Keratinocyte (primary cell): ENCODE data around the gene HP1BP3. TPM values are rescaled to one million over a fixed set of nuclear protein-coding genes. Genes with fewer than 3 reads are reported as not detected.

Experiments
- DNase-seq: peaks from one replicate; pipeline ENCODE4 v3.0.0-alpha.2; 2011; ENCODE audit warnings: low read depth, missing footprints, low spot score
- FAIRE-seq: peaks from 2 replicates; lab custom pipeline; 2011; peaks lifted over from hg19 to GRCh38; lab: Jason Lieb, UNC
- H2AFZ ChIP-seq: 2 replicates; pipeline ENCODE4 v1.6.0; 2012; ENCODE audit warnings: low read length, control low read depth, inconsistent platforms; ENCODE audit not compliant: control insufficient read depth
- H3K27ac ChIP-seq: 2 replicates; pipeline ENCODE4 v1.5.1; 2011; ENCODE audit warnings: low read length; ENCODE audit not compliant: control insufficient read depth, insufficient read depth
- H3K27me3 ChIP-seq: 3 replicates; pipeline ENCODE4 v1.6.0; 2011; ENCODE audit warnings: low read length; ENCODE audit not compliant: control insufficient read depth, insufficient read depth; ENCODE audit errors: extremely low read depth
- H3K36me3 ChIP-seq, 2 experiments: 2 replicates in 1 of 2; 3 replicates in 1 of 2; pipeline ENCODE4 v1.5.1; 2011; ENCODE audit warnings: low read length in 2 of 2, mild to moderate bottlenecking in 1 of 2; ENCODE audit not compliant: control insufficient read depth in 2 of 2, insufficient read depth in 2 of 2; ENCODE audit errors: extremely low read depth in 1 of 2
- H3K4me1 ChIP-seq: 3 replicates; pipeline ENCODE4 v1.5.1; 2011; ENCODE audit warnings: low read length; ENCODE audit not compliant: control insufficient read depth, insufficient read depth; ENCODE audit errors: extremely low read depth
- H3K4me2 ChIP-seq: 3 replicates; pipeline ENCODE4 v1.6.0; 2011; ENCODE audit warnings: low read depth, low read length; ENCODE audit not compliant: control insufficient read depth, insufficient read depth; ENCODE audit errors: extremely low read depth
- H3K4me3 ChIP-seq, 3 experiments: fragments of 200-600 bp in 1 of 3; sonication (generic) in 1 of 3; 2 replicates in 2 of 3; 3 replicates in 1 of 3; pipeline ENCODE4 v1.5.1; 2011 to 2016; ENCODE audit warnings: low read length in 3 of 3, mild to moderate bottlenecking in 3 of 3, control low read depth in 2 of 3, inconsistent platforms in 1 of 3, low read depth in 1 of 3, mixed read lengths in 1 of 3, mixed run types in 1 of 3, moderate library complexity in 1 of 3; ENCODE audit not compliant: control insufficient read depth in 2 of 3, insufficient read depth in 2 of 3; ENCODE audit errors: extremely low read depth in 1 of 3
- H3K79me2 ChIP-seq: 2 replicates; pipeline ENCODE4 v1.6.0; 2012; ENCODE audit warnings: low read length; ENCODE audit not compliant: control insufficient read depth, insufficient read depth
- H3K9ac ChIP-seq: 3 replicates; pipeline ENCODE4 v1.6.0; 2011; ENCODE audit warnings: low read length; ENCODE audit not compliant: control insufficient read depth, insufficient read depth; ENCODE audit errors: extremely low read depth
- H3K9me1 ChIP-seq: 3 replicates; pipeline ENCODE4 v1.6.0; 2011; ENCODE audit warnings: low read length; ENCODE audit not compliant: control insufficient read depth, insufficient read depth; ENCODE audit errors: extremely low read depth
- H3K9me3 ChIP-seq: 2 replicates; pipeline ENCODE4 v1.5.1; 2012; ENCODE audit warnings: low read depth, low read length; ENCODE audit not compliant: control insufficient read depth
- H4K20me1 ChIP-seq: 3 replicates; pipeline ENCODE4 v1.6.0; 2011; ENCODE audit warnings: low read length; ENCODE audit not compliant: control insufficient read depth, insufficient read depth; ENCODE audit errors: extremely low read depth
- EZH2 ChIP-seq: IDR thresholded peaks from one replicate; pipeline ENCODE4 v1.6.1; 2012; ENCODE audit warnings: inconsistent platforms, mild to moderate bottlenecking, low read length, moderate library complexity
- dilution Hi-C: fragments of 300-500 bp; cut with MboI; formaldehyde crosslinking; loops from one replicate; pipeline ENCODE4 v1.7.0; 2020; ENCODE audit warnings: low sequenced_read_pairs; ENCODE audit not compliant: extremely low pct_ligation_motif_present
- polyA plus RNA-seq, 5 experiments: library from polyadenylated mRNA; depleted of rRNA in 3 of 5; stranded (reverse) in 3 of 5; stranded (forward) in 1 of 5; unstranded in 1 of 5; fragments of >200 nt; gene quantifications; 1 replicate in 1 of 5; 2 replicates in 3 of 5; 3 replicates in 1 of 5; pipeline versions ENCODE4 v1.2.1 to v1.2.3, GENCODE V29; 2011 to 2012; ENCODE audit warnings: missing spikeins in 2 of 5, low read depth in 1 of 5, low replicate concordance in 1 of 5
- TF ChIP-seq, protein P1 (sequence below), 3 experiments: IDR thresholded peaks in 1 of 3; conservative IDR thresholded peaks in 1 of 3; optimal IDR thresholded peaks in 1 of 3; 2 replicates in 2 of 3; 3 replicates in 1 of 3; pipeline versions ENCODE3 to v1.5.1; 2011; ENCODE audit warnings: low read length in 3 of 3, mild to moderate bottlenecking in 3 of 3, moderate library complexity in 2 of 3, control low read depth in 1 of 3, inconsistent platforms in 1 of 3; ENCODE audit not compliant: insufficient read depth in 2 of 3; ENCODE audit errors: extremely low read depth in 1 of 3

The HP1BP3 gene
- polyA plus RNA-seq, 1 donor (not counting 4 experiments of a cell fraction or from before 2014, with no cell fraction given), result 148 TPM

DNA sequence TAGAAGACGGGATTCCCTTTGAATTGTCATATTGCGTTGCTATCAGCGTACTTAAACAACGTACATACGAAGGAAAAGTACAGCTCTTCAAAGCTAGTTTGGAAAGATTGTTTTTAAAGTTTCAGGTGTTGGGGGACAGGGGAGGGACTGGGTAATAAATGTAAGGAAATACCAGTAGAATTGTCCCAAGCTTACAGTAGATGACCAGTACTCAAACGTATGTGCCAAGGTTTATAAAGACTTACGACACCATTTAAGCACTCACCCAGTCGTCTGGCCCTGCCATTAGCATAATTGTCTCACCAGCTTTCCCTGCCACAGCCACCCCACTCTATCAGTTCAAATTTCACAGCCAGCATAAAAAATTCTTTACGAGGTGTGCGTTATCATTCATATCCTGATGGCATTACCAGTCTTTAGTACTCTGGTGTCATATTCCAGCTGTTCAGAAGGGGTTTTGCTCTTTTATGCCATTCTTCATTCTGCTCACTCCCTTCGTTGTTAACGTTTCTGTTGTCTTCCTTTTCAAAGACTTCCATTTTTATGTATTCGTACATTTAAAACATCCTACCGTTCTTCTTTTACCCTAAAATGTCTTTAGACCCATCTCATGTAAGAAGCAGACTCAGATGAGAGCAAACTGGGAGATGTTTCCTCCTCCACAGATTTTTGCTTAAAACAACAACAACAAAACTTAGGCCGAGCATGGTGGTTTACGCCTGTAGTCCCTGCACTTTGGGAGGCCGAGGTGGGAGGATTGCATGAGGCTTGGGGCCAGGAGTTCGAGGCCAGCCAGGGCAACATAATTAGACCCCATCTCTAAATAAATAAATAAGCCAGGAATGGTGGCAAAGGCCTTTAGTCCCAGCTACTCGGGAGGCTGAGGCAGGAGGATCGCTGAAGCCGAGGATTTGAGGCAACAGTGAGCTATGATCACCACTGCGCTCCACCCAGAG is 1.0 kb upstream of the HP1BP3 start:
- Histone ChIP-seq H3K9me1 (no peaks in the 10 kb centered on the region), H2AFZ (peak overlapping the region; percentile 89), H3K4me2 (peak overlapping the region; percentile 98), H3K4me3 (peak overlapping the region; percentile 72 to 88 (median 81)), H3K79me2 (peaks cover 33% of the 10 kb centered on the region), H3K36me3 (no peaks in the 10 kb centered on the region), H3K9ac (peak overlapping the region; percentile 97), H3K4me1 (peaks cover 13% of the 10 kb centered on the region), H3K9me3 (no peaks in the 10 kb centered on the region), H4K20me1 (peaks cover 12% of the 10 kb centered on the region), H3K27me3 (no peaks in the 10 kb centered on the region), H3K27ac (peak overlapping the region; percentile 93)
- TF ChIP-seq EZH2, result no peak
- TF ChIP-seq, protein P1, sequence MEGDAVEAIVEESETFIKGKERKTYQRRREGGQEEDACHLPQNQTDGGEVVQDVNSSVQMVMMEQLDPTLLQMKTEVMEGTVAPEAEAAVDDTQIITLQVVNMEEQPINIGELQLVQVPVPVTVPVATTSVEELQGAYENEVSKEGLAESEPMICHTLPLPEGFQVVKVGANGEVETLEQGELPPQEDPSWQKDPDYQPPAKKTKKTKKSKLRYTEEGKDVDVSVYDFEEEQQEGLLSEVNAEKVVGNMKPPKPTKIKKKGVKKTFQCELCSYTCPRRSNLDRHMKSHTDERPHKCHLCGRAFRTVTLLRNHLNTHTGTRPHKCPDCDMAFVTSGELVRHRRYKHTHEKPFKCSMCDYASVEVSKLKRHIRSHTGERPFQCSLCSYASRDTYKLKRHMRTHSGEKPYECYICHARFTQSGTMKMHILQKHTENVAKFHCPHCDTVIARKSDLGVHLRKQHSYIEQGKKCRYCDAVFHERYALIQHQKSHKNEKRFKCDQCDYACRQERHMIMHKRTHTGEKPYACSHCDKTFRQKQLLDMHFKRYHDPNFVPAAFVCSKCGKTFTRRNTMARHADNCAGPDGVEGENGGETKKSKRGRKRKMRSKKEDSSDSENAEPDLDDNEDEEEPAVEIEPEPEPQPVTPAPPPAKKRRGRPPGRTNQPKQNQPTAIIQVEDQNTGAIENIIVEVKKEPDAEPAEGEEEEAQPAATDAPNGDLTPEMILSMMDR (optimal IDR thresholded peaks at IDR 0.05 in 1 of 3, IDR thresholded peaks at IDR 0.05 in 1 of 3, conservative IDR thresholded peaks at IDR 0.05 in 1 of 3; ENCODE audit: extremely low read depth in 1 of 3, insufficient read depth in 2 of 3, low read length in 3 of 3), result no peak
- DNase-seq (no peak), FAIRE-seq (no peak)
- dilution Hi-C loops, result no loop called here

DNA sequence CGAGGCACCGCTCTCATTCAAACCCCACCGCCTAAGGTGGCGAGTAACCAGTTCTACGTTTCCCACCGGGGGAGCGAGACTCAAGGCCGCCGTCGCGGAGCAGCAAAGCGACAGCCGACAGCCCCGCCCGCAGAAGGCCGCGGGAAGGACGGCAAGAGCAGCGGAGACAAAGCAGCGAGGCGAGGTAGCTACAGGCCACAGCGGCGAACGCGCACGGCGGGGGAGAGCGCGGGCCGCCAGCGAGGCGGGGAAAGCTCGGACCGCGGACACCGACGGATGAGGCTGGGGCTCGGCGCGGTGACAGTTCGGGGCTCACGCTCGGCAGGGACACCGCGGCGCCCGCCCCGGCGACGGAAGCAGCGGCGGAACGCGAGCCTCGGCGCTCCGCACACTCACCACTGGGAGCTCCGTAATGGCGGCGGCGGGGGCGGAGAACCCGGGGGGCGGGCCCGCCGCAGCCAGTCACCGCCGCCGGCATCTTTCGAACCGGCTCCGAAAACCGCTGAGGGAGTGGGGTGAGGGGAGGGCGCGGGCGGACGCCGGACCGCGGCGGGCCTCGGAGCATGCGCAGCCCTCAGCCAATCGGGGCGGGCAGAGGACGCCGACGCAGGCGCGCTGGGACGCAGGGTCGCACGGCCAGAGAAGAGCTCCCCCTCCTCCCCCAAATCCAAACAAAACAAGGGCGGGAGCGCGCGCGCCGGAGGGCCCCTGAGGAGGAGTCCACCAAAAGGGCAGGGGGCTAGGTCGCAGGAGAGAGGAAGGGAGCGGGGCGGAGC is 666 bp downstream of the HP1BP3 start:
- H2AFZ ChIP-seq, result peak overlapping the region; percentile 83
- no peaks in the 10 kb centered on the region for H3K27me3 ChIP-seq
- H4K20me1 ChIP-seq, result peaks cover 12% of the 10 kb centered on the region
- H3K27ac ChIP-seq, result peak overlapping the region; percentile 93
- dilution Hi-C loops, result no loop called here
- H3K9me1 ChIP-seq, result no peaks in the 10 kb centered on the region
- H3K9ac ChIP-seq, result peak overlapping the region; percentile 97
- no peaks in the 10 kb centered on the region for H3K9me3 ChIP-seq
- H3K36me3 ChIP-seq, result no peaks in the 10 kb centered on the region
- H3K4me2 ChIP-seq, result peak overlapping the region; percentile 86
- H3K79me2 ChIP-seq, result peaks cover 48% of the 10 kb centered on the region
- DNase-seq (peak; percentile 33), FAIRE-seq (no peak)
- H3K4me3 ChIP-seq, result peak overlapping the region; percentile 72 to 96 (median 88)
- TF ChIP-seq EZH2, result no peak
- TF ChIP-seq, protein P1 (optimal IDR thresholded peaks at IDR 0.05 in 1 of 3, IDR thresholded peaks at IDR 0.05 in 1 of 3, conservative IDR thresholded peaks at IDR 0.05 in 1 of 3; ENCODE audit: extremely low read depth in 1 of 3, insufficient read depth in 2 of 3, low read length in 3 of 3), result no peak
- peaks cover 13% of the 10 kb centered on the region for H3K4me1 ChIP-seq
